ENCODE results near the gene TLR1.
A peak's percentile ranks its signal among the peaks of the same experiment; 100 is the strongest.
"Not testable (repeated sequence)": the region's sequence is repeated elsewhere in the genome, so short reads cannot be mapped to it uniquely, and the experiment has no call there.

TLR1 gene, protein sequence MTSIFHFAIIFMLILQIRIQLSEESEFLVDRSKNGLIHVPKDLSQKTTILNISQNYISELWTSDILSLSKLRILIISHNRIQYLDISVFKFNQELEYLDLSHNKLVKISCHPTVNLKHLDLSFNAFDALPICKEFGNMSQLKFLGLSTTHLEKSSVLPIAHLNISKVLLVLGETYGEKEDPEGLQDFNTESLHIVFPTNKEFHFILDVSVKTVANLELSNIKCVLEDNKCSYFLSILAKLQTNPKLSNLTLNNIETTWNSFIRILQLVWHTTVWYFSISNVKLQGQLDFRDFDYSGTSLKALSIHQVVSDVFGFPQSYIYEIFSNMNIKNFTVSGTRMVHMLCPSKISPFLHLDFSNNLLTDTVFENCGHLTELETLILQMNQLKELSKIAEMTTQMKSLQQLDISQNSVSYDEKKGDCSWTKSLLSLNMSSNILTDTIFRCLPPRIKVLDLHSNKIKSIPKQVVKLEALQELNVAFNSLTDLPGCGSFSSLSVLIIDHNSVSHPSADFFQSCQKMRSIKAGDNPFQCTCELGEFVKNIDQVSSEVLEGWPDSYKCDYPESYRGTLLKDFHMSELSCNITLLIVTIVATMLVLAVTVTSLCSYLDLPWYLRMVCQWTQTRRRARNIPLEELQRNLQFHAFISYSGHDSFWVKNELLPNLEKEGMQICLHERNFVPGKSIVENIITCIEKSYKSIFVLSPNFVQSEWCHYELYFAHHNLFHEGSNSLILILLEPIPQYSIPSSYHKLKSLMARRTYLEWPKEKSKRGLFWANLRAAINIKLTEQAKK

GRCh38 chr4:38804654-38805295, at the start of gene TLR1:
TLR1 (minus strand) TSS chr4:38804791; CDS start chr4:38798831, 5,960 bp downstream.
- DNase-seq, result peak; percentile 69 to 73

DNA sequence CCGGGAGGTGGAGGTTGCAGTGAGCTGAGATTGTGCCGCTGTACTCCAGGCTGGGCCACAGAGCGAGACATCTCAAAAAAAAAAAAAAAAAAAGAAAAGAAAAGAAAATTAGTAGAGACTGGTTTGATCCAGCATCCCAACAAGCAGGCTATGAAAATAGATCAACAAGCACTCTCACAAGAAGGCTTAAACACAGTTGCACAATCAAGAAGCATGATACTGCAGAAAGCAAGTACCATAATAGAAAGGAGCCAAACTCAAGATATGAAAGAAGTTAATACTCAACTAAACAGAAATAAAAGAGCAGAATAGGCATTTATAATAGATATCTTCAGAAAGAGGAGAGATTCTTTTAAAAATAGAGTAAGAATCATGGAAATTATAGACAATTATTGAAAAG, 41.4 kb upstream of the TLR1 start:
- DNase-seq, result no peak

DNA sequence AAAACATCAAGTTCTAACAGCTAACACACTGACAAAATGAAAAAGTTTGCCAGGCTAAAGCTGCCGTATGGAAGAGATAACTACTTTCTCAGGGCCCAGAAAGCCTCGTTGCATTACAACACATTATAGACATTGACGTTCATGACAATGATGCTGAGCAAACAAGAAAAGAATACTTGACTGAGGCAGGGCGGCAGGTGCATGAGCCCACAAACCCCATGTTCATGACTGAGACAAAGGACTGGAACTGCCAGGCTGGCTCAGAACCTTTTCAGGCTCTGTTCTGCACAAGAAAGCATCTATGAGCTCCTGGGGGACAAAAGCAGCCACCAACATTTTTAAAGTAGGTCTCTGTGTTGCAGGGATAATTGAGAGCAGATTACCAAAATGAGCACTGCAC, 38.4 kb upstream of the TLR1 start:
- DNase-seq, result no peak

DNA sequence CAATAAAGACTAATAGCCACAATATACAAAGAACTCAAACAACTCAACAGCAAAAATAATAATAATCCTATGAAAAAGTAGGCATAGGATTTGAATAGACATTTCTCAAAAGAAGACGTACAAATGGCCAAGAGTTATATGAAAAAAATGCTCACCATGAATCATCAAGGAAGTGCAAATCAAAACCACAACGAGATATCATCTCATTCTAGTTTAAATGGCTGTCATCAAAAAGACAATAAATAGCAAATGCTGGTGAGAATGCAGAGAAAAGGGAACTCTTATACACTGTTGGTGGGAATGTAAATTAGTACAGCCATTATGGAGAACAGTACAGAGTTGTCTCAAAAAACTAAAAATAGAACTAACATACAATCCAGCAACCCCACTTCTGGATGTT, 33.3 kb upstream of the TLR1 start:
- peak in 1 of 2 experiments; percentile 8 for DNase-seq

DNA sequence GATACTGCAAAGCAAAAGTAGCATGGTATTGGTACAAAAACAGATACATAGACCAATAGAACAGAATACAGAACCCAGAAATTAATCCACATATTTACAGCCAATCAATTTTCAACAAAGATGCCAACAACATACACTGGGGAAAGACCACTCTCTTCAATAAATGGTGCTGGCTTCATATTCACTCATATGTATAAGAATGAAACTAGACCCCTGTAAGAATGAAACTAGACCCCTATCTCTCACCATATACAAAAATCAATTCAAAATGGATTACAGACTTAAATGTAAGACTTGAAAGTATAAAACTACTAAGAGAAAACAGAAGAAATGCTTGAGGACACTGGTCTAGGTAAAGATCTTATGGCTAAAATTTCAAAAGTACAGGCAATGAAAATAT, 32.7 kb upstream of the TLR1 start:
- DNase-seq, result no peak

DNA sequence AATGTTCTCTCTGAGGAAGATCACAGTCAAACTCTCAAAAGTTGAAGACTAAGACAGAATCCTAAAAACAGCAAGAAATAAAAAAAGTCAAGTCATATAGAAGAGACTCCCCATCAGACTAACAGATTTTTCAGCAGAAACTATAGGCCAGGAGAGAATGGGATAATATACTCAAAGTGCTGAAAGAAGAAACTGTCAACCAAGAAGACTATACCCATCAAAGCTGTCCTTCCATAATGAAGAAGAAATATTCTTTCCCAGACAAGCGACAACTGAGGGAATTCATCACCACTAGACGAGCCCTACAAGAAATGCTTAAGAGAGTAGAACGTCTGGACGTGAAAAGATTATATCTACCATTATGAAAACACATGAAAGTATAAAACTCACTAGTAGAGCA, 30.0 kb upstream of the TLR1 start:
- no peak for DNase-seq

DNA sequence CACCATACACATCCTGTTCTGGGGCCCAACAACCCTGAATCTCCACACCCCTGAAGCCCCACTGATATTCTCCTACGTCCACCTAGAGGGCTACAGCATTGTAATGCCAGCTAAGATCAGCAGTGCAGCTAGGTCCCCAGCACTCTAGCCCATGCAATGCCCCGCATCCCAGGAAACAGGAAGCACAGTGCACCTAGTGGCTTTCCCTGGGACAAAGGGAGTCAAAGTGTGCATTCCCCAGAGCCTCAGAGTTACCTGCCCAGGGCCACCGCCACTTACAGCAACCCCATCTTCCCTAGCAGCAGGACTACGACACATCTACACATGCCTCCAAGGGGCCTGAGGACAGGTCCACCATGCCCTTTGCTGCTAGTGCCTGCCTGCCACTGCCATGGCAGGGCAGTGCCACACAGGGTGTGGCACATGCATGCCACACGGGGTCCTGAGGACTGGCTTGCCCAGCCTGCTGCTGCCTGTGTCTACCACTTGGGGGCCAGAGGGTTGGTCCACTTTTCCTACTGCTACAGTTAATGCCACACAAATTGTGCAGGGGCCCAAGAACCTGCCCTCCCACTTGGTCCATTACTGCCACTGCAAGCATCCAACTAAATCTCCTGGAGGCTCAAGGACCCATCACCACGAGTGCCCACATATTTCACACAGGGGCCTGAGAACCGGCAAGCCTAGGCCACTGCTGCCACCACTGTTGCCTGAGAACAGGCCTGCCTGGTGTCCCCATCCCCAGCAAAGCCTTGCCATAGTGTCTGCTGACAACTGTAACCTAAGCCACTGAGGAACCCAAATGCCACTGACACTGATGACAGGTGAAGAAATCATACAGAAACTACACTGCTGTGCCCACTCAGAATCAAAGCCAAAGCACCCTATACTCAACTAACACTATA, 28.3 kb upstream of the TLR1 start:
- DNase-seq, result no peak

GRCh38 chr4:38832206-38832605, 27.6 kb upstream of the TLR1 start:
- no peak for DNase-seq

DNA sequence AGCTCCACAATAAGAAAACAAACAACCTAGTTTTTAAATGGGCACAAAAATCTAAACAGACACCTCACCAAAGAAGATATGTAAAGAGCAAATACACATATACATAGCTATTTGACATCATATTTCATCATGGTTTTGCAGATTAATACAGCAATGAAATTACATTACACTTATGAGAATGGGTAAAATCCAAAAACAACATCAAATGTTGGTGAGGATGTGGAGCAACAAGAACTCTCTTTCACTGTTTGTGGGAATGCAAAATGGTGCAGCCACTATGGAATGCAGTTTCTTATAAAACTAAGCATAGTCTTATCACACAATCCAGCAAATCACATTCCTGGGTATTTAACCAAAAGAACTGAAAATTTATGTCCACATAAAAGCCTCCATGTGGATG, 27.1 kb upstream of the TLR1 start:
- DNase-seq, result no peak

DNA sequence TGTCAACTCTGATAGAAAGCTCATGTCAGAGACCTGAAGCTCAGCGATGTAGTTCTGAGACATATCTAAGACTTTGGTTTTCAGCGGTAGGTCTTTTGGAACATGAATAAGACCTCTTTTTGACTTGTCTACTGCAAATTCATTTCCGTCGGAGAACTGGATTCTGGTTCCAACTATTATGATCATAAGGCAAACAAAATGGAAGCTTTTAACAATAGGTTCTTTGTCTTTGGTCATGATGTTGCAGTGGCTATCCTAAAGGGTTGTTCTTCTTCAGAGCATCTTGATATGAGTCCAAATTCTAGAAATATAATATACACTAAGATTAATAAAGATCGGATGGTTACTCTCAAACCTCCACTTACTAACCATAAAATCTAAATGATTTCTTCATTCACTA, 24.6 kb upstream of the TLR1 start:
- DNase-seq, result no peak

DNA sequence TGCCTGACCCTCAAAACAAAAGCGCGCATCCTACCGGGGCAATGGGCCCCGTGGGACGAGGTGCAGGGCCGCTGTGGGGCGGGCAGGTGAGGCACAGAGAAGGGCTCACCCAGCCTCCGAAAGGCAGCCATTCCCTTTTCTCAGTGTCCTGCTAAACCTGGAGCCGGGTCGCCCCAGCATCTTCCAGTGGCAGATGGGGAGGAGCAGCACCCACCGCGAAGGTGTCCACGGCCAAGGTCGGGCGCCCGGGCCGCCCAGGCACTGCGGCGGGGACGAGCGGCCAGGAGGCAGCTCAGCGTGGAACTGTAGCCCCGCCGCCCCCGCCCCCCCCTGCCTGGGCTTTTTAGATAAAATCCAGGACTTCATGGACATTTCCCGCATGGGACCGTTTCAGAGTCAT, 19.2 kb upstream of the TLR1 start:
- no peak for DNase-seq

- DNase-seq, result no peak
These were observed 18.2 kb upstream of the TLR1 start for GRCh38 chr4:38822748-38823303.

DNA sequence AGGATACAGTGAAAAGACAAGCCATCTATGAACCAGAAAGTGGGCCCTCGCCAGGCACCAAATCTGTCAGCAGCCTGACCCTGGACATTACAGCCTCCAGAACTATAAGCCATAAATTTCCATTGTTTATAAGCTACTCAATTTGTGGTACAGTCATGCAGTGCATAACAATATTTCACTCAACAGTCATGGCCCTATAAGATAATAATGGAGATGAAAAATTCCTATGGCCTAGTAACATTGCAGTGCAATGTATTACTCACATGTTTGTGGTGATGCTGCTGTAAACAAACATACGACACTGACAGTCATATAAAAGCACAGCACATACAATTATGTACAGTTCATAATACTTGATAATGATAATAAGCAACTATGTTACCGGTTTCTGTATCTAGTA, 17.1 kb upstream of the TLR1 start:
- DNase-seq, result no peak

DNA sequence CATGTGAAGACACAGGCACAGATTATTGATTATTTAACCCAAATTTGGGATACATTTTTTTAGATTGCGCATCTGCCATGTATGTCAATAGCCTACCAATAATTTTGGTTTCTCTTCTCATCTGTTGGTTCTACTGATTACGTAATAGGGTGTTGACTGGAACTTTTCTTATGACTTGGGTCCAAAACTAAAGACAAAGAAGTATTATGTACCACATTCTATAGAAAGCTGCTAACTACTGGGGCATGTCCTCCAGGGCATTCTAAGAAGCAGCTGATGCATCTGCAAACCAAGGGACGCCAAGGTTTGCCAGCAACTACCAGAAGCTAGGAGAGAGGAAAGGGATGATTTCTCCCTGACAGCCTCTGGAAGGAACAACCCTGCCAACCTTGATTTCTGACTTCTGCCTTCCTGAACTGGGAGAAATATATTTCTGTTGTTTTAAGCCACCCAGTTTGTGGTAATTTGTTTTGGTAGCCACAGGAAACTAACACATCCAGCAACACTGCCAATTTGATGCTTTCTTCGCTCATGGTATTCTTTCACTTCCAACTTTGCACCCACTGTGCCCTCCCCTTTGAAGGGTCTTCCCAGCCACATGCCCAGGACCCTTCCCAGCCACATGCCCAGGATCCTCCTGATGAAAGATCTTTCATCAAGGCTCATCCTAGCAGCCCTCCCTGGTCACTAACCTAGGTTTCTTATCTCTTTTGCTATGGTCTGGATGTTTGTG, 15.9 kb upstream of the TLR1 start:
- DNase-seq, result no peak

GRCh38 chr4:38819569-38819968, 15.0 kb upstream of the TLR1 start:
- no peak for DNase-seq

DNA sequence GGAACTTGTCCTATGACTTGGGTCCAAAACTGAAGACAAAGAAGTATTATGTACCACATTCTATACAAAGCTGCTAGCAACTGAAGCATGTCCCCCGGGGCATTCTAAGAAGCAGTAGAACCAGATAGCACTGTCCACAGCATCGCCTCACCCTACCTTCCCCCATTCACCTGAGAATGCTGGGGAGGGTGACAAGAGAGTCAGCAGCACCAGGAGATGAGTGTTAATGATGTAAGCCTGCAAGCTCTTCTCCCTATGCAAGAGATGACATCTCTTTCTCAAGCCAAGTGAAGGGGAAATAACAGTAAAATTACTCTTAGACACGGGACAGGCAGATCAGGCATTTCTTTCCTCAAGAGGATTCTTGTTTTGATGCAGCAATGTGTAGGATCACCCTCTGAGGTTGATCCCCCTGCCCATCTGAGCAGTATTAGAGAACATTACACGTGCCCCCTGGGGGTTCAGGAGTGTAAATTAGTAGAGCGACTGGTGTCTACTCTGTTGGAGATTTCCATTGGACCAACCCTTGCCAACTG, 13.9 kb upstream of the TLR1 start:
- no peak for DNase-seq

GRCh38 chr4:38815885-38816782, 11.5 kb upstream of the TLR1 start:
- DNase-seq, result peak; percentile 47 to 67

- no peak for DNase-seq
These were observed 9.8 kb upstream of the TLR1 start for GRCh38 chr4:38814386-38814785.

DNA sequence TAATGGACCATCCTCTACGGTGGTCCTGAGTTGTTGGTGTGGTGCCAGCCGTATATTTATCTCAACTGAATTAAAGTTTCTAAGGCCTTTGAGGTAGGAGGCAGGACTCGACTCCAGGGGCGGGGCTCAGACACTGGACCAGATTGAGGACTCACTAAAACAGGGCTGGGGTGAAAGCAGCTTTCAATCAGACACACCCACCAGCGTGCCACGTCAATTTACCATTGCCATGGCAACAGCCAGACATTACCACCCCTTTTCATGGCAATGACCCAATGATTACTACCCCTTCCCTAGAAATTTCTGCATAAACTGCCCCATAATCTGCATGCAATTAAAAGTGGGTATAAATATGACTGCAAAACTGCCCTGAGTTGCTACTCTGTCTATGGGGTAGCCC, 6.7 kb upstream of the TLR1 start:
- no peak for DNase-seq

DNA sequence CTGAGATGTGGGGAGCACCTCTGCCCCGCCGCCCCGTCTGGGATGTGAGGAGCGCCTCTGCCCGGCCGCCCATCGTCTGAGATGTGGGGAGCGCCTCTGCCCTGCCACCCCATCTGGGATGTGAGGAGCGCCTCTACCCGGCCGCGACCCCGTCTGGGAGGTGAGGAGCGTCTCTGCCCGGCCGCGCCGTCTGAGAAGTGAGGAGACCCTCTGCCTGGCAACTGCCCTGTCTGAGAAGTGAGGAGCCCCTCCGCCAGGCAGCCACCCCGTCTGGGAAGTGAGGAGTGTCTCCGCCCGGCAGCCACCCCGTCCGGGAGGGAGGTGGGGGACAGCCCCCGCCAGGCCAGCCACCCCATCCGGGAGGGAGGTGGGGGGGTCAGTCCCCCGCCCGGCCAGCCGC, 2.9 kb upstream of the TLR1 start:
- not testable (repeated sequence) for DNase-seq

Measured in Kasumi-1 (cell line).